Ovary (tissue), 9 donors: ENCODE results near the gene BMPER. TPM values are rescaled to one million over a fixed set of nuclear protein-coding genes. Genes with fewer than 3 reads are reported as not detected.

ENCODE experiments used
- DNase-seq, 5 donors: peaks; one replicate each; pipeline ENCODE4 v3.0.0-alpha.2; 2019 to 2020
- H3K27ac ChIP-seq, 2 donors: fragments of 200-600 bp; one replicate each; pipeline versions ENCODE4 v1.5.1 to v1.8.0; 2019 to 2022
- H3K27me3 ChIP-seq: fragments of 200-600 bp; one replicate; pipeline ENCODE4 v1.8.0; 2022
- H3K36me3 ChIP-seq: fragments of 200-600 bp; sonication (generic); one replicate; pipeline ENCODE4 v1.5.1; 2019
- H3K4me1 ChIP-seq: one replicate; pipeline ENCODE4 v1.8.1; 2013; ENCODE audit warnings: mild to moderate bottlenecking, moderate library complexity; ENCODE audit not compliant: insufficient read depth
- H3K4me3 ChIP-seq: fragments of 200-600 bp; sonication (generic); one replicate; pipeline ENCODE4 v1.5.1; 2017
- H3K9me3 ChIP-seq, 2 donors: fragments of 200-600 bp in 1 of 2; sonication (generic) in 1 of 2; one replicate each; pipeline versions ENCODE4 v1.5.1 to v1.8.1; 2013 to 2019; ENCODE audit warnings: mild to moderate bottlenecking in 1 of 2, moderate library complexity in 1 of 2
- CTCF ChIP-seq, 3 donors: fragments of 450-650 bp in 2 of 3; fragments of 200-600 bp in 1 of 3; IDR thresholded peaks; one replicate each; pipeline versions ENCODE4 v1.5.1 to v1.8.0; 2016 to 2022; ENCODE audit warnings: antibody characterized with exemption in 3 of 3, mild to moderate bottlenecking in 1 of 3
- EP300 ChIP-seq: sonication (generic); formaldehyde crosslinking; IDR thresholded peaks from one replicate; pipeline ENCODE4 v1.6.1; 2017; ENCODE audit warnings: antibody characterized with exemption
- POLR2A ChIP-seq: fragments of 450-650 bp; IDR thresholded peaks from one replicate; pipeline ENCODE4 v1.6.1; 2017; ENCODE audit warnings: antibody characterized with exemption, mild to moderate bottlenecking, moderate library complexity
- WGBS, 3 donors: extraction: QIAGEN DNeasy Blood & Tissue Kit in 1 of 3; methylation state at CpG; one replicate each; pipeline versions ENCODE4 v1.1.5 to v1.1.7; 2013 to 2017; 5-methylcytosine and 5-hydroxymethylcytosine counted together
- intact Hi-C, 4 donors: fragments of 100-400 bp; cut with DNase I; formaldehyde crosslinking; loops; one replicate each; pipeline versions ENCODE4 v1.11.0 to v1.15.1; 2022 to 2023
- polyA plus RNA-seq, 2 donors: library from polyadenylated mRNA; stranded (reverse); fragments of 200-250 nt in 1 of 2; fragments of 350-450 nt in 1 of 2; fragmentation: Illumina TruSeq in 1 of 2; extraction: RNeasy Lipid Tissue Mini Kit (QIAGEN cat#74804) in 1 of 2; gene quantifications; one replicate each; pipeline ENCODE4 v1.2.3, GENCODE V29; 2013 to 2014
- total RNA-seq, 7 donors: library from RNA; depleted of rRNA in 2 of 7; stranded (reverse); fragments of >200 nt in 2 of 7; fragmentation: NEBNext Ultra II Directional in 3 of 7; extraction: Animal tissue kit (Norgen Biotek cat#: 25700) in 3 of 7; gene quantifications; one replicate each; pipeline versions ENCODE4 v1.1.0 to v1.2.4, GENCODE V29; 2016 to 2023
- donor health status: DM: no; HTN: no; CAD: no; lungs with moderate emphysema.
- donor health status: DM: no; HTN: no; CAD: no.
- donor health status: Bipolar disorder and iron deficiency.
- donor health status: DM: yes; HTN: yes; CAD: no.
- donor health status: DM: no; HTN: no; CAD: no.
- donor health status: DM: yes; HTN: yes; CAD: no.

Gene BMPER
- total and polyA plus RNA-seq, 9 donors: 2.9 to 15.3 (median 5.4) TPM

DNA sequence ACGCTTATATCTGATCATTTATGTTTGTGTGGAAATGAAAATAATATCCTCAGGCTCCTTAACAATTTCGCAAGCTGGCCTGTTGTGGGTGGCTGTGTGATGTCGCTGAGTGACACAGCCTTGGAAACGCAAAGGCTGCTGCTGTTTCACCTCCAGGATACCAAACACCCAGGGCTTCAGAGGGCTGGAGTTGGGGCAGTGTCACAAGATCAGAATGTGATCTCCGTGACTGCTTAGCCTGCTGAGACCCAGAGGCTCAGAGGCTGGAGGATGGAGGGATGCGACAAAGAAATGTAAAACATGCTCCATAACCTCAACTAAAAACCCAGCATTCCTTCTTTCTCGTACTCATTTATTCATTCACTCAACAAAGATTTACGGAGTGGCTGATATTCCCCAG is 37.2 kb upstream of the BMPER start:
- Histone ChIP-seq H3K27me3 (no peaks in the 10 kb centered on the region), H3K36me3 (no peaks in the 10 kb centered on the region), H3K27ac (no peak overlapping the region), H3K9me3 (no peaks in the 10 kb centered on the region), H3K4me3 (no peak overlapping the region), H3K4me1 (no peaks in the 10 kb centered on the region)
- intact Hi-C loops: no loop called here
- 87 to 90% (median 88%) methylated on average over 8 of the region's 8 CpGs for WGBS, 3 donors
- no peak for TF ChIP-seq EP300
- no peak for DNase-seq

- DNase-seq: no peak
- no peak for TF ChIP-seq EP300
- TF ChIP-seq CTCF (IDR thresholded peaks at IDR 0.05): no peak
- TF ChIP-seq POLR2A: no peak
- Histone ChIP-seq H3K9me3 (no peaks in the 10 kb centered on the region), H3K27me3 (no peaks in the 10 kb centered on the region), H3K4me3 (no peak overlapping the region), H3K4me1 (no peaks in the 10 kb centered on the region), H3K27ac (no peak overlapping the region), H3K36me3 (no peaks in the 10 kb centered on the region)
- WGBS, 3 donors: 90 to 97% (median 94%) methylated on average over 5 of the region's 5 CpGs
- intact Hi-C loops: no loop called here
Measured at GRCh38 chr7:33869176-33869575, 36.2 kb upstream of the BMPER start.

GRCh38 chr7:33870120-33870519 is 35.2 kb upstream of the BMPER start:
- no peak overlapping the region for H3K27ac ChIP-seq
- H3K4me1 ChIP-seq: peaks cover 1% of the 10 kb centered on the region
- intact Hi-C loops: no loop called here
- WGBS, 3 donors: 86 to 90% (median 88%) methylated on average over 3 of the region's 3 CpGs
- no peak overlapping the region for H3K4me3 ChIP-seq
- H3K27me3 ChIP-seq: no peaks in the 10 kb centered on the region
- no peaks in the 10 kb centered on the region for H3K36me3 ChIP-seq
- DNase-seq: no peak
- no peaks in the 10 kb centered on the region for H3K9me3 ChIP-seq
- TF ChIP-seq CTCF (IDR thresholded peaks at IDR 0.05): no peak
- no peak for TF ChIP-seq EP300
- TF ChIP-seq POLR2A: no peak

GRCh38 chr7:33872870-33873269 is 32.5 kb upstream of the BMPER start:
- TF ChIP-seq CTCF (IDR thresholded peaks at IDR 0.05): no peak
- TF ChIP-seq POLR2A: no peak
- TF ChIP-seq EP300: no peak
- no peaks in the 10 kb centered on the region for H3K27me3 ChIP-seq
- no peaks in the 10 kb centered on the region for H3K9me3 ChIP-seq
- intact Hi-C loops: no loop called here
- H3K4me3 ChIP-seq: no peak overlapping the region
- no peaks in the 10 kb centered on the region for H3K36me3 ChIP-seq
- WGBS, 3 donors: 72 to 74% (median 74%) methylated on average over 4 of the region's 4 CpGs
- no peak for DNase-seq
- H3K4me1 ChIP-seq: peaks cover 1% of the 10 kb centered on the region
- H3K27ac ChIP-seq: no peak overlapping the region

- intact Hi-C loops: no loop called here
- H3K4me1 ChIP-seq: peaks cover 1% of the 10 kb centered on the region
- H3K27me3 ChIP-seq: no peaks in the 10 kb centered on the region
- TF ChIP-seq POLR2A: no peak
- TF ChIP-seq EP300: no peak
- no peak for TF ChIP-seq CTCF (IDR thresholded peaks at IDR 0.05)
- no peaks in the 10 kb centered on the region for H3K9me3 ChIP-seq
- H3K36me3 ChIP-seq: no peaks in the 10 kb centered on the region
- H3K4me3 ChIP-seq: no peak overlapping the region
- no peak overlapping the region for H3K27ac ChIP-seq
- WGBS, 3 donors: 55 to 84% (median 70%) methylated on average over 1 of the region's 1 CpG
- DNase-seq: no peak
Measured at GRCh38 chr7:33873518-33873917, 31.8 kb upstream of the BMPER start.
